GM21423 (cell line): ENCODE measurements around the gene LILRA6.
"Not testable (repeated sequence)": the region's sequence is repeated elsewhere in the genome, so short reads cannot be mapped to it uniquely, and the experiment has no call there.

ENCODE experiments used
- ATAC-seq: cut with Tn5 transposase; IDR thresholded peaks from one replicate; pipeline ENCODE4 v1.9.1; 2021; ENCODE audit warnings: mild to moderate bottlenecking, moderate library complexity; ENCODE audit not compliant: unreplicated experiment

Gene LILRA6

DNA sequence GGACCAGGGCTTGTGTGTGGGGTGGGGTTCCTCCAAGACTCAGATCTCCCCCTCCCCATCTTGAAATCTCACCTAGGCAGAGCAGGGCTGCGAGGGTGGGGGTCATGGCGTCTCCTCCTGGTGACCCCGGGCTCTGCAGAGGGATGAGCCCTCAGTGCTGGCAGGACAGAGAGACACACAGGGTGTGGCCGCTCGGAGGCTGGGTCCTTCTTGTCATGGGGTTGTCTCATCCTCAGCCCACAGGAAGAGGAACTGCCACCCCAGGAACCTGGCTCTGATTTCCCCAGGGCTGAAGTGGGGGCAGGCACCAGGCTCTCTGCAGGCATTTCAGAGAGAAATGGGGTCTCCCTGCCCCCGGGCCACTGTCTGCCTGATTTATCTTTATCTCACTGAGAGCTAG lies at the start of gene LILRA6:
Gene LILRA6 (minus strand): TSS at position 145 of the 400 bp plus-strand sequence.
- not testable (repeated sequence) for ATAC-seq

DNA sequence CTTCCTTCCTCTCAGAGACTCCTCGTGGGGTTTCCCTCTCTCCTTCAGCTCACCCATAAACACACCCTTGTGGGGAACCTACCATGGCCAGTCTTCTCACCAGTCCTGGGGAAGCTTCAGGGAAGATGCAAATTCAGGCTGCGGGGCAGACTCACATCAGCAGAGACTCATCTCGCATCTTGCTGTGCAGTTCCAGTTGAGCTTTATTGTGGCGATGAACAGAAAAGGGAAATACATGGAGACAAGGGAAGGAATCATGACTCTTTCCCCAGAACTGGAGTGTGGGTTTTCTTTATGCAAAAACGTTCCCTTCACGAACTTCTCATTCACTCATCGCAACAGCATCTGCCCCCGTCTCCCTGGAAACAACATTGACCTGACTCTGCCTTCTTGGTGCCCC lies 46.6 kb upstream of the LILRA6 start:
- ATAC-seq: not testable (repeated sequence)

DNA sequence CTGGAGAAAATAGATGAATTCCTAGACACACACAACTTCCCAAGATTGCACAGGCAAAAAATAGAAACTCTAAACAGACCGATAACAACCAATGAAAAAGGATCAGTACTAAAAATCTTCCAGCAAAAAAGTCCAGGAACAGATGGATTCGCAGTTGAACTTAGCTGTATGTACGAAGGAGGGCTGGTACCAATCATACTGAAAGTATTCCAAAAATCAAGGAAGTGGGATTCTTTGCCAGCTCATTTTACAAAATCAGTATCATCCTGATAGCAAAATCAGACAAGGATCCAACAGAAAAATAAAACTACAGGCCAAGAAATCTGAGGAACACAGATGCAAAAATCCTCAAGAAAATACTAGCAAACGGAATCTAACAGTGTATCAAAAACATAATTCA lies 44.9 kb upstream of the LILRA6 start:
- ATAC-seq: no peak

DNA sequence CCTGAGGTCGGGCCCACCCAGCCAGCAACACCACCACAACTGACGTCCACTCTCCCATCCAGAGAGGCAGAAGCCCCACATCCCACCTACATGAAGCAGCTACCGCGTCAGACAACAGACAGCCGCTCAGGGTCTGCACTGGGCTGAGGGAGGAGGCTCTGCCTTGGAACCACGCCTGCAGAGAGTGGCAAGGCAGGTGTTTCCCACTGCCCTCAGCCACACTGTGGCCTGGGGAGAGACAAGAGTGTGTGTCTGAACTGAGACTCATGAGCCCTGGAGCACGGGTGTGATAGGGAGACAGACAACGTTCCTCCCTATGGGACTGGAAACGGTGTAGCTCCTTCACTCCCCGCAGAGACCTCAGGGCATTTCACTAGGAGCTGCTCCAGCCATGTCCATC lies 43.7 kb upstream of the LILRA6 start:
- not testable (repeated sequence) for ATAC-seq

DNA sequence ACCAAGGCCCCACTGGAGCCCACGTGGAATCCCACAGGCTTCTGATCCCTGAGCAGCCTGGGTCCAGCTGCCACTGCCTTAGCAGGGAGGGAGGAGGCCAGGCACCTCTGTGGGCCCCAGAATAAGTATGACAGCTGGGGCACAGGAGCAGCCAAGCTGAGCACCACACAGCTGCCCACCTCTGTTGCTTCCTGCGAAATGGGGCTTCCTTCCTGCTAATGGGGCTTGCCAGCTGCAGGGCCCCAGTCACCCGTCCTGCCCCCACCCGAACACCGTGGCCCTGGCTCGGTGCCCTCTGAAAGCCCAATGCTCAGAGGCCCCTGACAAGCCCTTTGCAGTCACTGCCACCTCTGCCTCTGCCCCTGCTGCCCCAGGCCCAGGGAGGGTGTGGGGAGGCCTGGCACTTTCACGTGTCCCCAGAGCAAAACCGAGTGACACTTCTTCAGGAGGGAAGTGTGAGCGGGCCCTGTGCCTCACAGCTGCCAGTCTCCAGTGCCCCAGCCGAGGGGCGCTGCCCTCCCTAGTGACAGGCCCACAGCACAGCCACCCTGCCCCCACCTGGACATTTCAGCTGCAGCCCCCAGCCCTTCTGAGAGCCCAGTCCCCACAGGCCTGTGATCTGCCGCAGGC lies 43.0 kb upstream of the LILRA6 start:
- not testable (repeated sequence) for ATAC-seq

DNA sequence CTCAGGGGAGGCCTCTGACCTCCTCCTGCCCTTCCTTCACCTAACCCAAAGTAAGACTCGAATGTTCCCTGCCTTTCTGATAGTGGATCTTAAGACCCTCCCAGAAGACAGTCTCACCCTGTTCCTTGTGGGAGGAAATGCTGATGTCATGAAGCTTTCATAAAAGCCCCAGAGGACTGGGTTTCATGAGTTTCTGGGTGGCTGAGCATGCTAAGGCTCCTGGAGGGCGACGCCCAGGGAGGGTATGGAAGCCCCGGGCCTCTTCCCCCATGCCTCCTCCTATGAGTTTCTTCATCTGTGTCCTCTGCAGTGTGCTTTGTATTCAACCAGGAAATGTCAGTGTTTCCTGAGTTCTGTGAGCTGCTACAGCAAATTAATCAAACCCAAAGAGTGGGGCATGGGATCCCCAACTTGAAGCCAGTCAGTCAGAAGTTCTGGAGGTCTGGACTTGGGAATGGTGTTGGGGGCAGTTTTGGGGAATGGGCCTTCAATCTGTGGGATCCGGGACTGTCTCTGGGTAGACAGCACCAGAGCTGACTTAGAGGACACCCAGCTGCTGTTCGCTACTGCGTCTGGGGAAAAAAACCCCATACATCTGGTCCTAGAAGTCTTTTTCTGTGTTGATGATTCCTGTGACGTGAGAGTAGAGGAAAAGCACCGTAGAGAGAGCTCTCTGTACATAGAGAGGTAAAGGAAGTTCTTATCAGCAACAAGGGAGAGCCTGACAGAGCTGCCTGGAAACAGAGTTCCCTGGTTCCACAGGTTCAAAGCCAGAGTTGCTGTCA lies 40.3 kb upstream of the LILRA6 start:
- ATAC-seq: no peak

DNA sequence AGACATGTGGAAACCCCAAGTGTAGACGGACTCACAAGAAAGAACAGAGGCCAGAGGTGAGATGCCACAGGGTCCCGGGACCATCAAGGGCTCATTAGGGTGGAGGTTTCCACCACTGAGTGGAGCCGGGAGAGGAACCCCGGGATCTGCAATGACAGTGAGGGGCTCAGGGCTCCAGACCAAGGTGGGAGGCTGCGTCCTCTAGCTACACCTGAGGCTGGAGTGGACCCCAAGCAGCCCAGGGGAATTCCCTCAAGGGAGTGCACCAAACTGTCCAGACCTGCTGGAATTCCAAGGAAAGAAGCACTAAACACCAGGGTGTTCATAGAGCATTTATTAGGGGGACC lies 39.1 kb upstream of the LILRA6 start:
- ATAC-seq: not testable (repeated sequence)

DNA sequence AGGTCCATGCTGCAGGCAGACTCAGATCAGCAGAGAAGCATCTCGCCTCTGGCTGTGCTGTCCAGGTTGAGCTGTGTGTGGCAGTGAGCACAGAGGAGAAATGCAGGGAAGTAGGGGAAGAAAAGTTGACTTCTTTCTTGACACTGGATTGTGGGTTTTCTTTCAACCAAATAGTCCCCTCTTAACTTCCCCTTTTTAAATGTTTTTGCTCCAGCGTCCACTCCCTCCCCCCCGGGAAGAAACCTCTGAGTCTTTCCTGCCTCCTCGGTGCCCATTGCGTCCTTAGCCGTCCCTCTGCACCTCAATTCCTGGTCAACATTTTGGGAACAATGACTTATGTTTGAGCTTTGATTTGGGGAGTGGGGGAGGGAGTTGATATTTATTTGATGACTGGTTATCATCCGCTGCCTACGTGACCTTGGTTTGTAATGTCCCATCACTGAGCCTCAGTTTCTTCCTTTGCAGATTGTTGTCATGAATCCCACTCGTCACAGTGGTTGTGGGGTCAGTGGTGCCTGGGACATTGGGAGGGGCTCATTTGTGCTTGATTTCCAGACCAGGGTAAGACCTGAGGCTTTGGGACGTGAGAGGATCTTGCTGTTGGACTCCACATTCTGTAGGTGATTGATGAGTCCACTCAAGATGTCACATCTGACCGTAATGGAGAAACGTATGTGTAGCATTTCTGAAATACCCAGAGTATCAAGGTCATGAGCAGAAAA lies 38.6 kb upstream of the LILRA6 start, which contains the start of gene LILRB2:
Gene LILRB2 (minus strand): TSS at position 104 of the 722 bp plus-strand sequence. CDS start 614 bp downstream, outside the sequence.
- ATAC-seq: no peak

DNA sequence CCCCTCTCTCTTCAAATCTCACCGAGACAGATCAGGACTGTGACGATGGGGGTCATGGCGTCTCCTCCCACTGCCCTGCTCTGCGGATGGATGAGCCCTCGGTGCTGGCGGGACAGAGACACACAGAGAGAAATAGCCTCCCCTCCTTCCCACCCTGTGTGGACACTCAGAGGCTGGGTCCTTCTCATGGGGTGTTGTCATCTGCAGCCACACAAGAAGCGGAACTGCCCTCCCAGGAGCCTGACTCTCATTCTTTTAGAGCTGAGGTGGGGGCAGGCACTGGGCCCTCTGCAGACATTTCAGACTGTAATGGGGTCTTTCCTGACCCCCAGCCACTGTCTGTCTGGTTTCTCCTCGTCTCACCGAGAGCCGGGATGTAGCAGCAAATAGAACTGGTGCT lies 37.9 kb upstream of the LILRA6 start:
- not testable (repeated sequence) for ATAC-seq

DNA sequence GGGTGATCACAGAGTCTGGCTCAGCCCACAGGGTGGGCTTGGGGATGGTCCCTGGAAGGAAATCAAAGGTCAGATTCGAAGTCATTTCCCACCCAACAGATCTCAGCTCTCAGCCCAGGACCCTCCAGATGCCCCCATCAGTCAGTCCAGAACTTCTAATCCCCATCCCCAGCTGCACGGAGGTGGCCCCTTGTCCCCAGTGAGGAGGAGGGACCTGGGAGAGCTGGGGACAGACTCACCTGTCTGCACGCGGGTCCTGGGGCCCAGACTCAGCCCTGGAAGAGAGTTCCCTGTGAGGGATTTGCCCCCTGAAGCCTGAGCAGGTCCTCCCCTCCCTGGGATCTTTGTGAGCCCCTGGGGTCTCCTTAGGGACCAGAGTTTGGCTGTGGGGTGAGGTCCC lies 37.4 kb upstream of the LILRA6 start:
- ATAC-seq: not testable (repeated sequence)

DNA sequence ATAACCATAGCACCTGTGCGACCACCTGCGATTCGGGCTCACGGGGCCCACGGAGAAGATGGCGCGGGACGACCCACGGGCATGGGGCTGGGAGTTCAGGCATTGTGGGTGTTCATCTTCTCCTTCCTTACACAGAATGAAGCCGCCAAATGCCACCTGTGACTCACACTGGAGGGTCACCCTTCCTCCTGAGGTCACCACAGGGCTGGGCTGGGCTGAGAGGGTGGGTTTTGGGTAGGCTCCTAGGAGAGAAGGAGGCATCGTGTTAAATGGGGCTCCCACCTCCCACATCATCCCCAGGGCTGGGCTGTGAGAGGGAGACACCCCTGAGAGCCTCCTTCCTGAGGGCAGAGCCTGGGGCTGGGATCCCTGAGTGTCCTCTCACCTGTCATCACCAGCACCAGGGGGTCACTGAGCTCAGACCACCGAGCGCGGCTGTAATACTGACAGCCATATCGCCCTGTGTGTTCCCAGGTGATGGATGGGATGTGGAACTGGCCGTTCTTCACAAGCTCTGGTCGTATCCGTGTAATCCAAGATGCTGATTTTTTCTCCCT lies 36.9 kb upstream of the LILRA6 start:
- ATAC-seq: no peak

DNA sequence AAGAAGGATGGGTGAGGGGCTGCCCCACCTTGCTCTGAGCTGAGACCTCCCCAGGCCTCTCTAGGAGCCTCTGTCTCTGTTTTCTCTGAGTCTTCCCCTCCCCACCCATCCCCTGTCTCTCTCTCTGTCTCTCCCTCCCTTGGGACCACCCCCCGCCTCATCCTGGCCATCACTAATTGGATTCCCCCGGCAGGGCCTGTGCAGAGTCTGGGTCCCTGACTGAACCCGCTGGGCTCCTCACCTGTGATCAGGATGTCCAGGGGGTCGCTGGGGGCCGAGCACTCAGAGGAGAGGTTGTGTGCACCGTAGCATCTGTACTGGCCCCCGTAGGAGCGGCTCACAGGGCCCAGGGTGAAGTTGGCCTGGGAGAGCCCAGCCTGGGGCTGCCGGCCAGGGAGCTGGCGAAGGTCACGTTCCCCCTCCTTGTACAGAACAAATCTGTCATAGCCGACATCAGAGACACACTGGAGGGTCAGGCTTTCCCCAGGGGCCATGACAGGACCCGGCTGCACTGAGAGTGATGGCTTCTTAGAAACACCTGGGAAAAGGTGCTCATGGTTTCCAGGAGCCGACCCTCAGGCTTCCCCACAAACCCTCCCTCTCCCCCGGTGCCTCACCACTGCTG lies 36.1 kb upstream of the LILRA6 start:
- not testable (repeated sequence) for ATAC-seq

DNA sequence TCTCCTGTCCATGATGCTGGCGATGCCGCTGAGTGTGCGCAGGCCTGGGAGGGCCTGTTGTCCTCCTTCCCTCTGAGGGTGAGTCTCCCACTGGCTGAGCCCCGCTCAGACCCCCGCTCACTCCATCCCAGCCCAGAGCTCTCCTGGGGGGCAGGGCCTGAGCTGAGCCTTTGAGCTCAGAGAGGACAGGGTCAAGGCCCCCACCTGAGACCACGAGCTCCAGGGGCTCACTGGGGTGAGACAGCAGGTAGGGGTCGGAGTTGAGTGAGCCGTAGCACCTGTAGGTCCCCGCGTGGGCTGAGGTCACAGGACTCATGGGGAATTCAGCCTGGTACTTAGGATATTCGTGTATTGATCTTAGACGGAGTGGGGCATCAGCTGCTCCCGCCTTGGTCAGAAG lies 35.5 kb upstream of the LILRA6 start:
- ATAC-seq: not testable (repeated sequence)

DNA sequence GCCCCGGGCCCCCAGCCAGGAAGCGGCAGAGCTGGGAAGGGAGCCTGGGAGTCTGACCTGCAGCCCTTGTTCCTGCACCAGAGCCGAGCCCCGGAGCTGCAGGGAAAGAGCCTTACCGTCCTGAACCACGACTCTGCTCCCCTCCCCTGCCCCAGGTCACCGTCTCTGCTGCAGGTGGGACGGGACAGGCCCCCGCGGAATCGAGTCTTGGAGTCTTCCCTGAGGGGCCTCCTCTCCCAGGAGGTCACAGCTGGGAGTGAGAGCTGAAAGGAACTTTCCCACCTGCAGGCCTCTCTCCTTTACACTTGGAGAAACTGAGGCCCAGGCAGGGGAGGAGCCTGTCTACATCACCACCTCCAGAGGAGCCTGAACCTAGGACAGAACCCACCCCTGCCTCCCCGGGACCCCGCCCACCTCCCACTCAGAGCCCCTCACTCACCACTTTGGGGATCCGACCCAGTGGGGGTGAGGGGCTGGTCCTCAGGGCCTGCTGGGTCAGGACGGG lies 34.6 kb upstream of the LILRA6 start:
- not testable (repeated sequence) for ATAC-seq

DNA sequence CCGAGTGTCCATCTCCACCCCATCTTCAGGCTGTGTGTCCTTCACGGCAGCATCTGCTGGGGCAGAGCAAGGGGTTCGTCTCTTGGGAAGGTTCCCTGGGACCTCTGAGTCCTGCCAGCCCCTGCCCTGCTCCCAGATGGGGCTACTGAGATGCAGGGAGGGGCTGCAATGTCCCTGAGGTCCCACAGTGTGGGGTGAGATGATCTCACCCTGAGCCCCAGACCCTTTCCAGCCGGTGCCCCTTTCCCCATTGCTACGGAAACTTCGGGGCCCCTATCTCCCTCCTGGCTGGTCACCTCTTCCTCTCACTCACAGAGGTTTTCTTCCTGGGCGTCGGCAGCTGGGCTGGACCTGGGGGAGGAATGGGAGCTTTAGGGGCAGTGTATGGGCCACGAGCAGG lies 33.4 kb upstream of the LILRA6 start:
- ATAC-seq: no peak

DNA sequence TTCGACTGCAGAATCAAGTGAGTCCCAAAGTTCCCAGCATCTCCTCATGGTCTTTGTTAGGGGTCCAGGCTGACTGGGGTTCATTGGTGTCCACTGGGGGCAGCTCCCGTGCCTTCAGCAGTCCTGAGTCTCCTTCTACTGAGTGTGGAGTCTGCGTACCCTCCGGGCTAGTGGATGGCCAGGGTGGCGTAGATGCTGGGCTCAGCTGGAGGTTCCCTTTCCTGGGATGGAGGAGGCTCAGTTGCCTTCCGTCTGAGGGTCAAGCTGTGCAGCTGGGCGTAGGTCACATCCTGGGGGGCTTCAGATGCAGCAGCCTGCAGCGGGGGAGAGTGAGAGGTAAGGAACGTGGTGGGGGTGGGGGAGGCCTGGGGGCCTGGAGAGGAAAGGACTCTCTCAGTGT lies 31.9 kb upstream of the LILRA6 start:
- not testable (repeated sequence) for ATAC-seq

DNA sequence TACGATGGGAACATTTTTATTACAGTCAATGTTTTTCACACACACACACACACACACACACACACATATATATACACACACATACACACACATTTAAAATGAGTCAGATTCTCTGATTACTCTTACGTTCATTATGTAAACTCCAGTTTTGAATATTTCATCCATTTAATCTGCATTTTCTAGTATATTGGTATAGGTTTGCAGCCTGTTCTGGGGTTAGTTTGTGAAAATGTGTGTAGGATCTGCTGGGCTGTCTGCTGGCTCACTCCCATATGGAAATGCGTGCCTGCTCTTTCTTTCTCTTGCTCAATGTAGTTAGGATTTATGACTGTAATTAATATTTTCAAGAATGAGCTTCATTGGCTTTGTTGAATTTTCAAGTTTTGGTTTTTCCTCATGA lies 31.2 kb upstream of the LILRA6 start:
- no peak for ATAC-seq

DNA sequence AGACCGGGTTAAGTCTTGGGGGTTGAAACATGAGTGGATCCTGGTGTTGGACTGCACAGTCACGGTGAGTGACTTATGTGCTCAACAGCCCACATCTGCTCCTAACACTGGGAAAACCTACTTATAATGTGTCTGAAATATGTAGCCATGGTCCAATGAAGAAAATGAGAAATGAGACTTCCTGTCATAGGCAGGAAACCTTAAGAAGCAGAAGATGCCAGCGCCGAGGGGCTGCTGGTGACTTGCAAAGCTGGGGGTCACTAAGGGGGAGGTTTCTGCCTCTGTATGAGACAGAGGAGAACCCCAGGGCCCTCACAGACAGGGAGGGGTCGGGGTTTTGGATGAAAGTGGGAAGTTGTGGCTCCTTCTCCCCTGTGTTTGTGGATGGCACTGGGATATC lies 29.6 kb upstream of the LILRA6 start:
- not testable (repeated sequence) for ATAC-seq

DNA sequence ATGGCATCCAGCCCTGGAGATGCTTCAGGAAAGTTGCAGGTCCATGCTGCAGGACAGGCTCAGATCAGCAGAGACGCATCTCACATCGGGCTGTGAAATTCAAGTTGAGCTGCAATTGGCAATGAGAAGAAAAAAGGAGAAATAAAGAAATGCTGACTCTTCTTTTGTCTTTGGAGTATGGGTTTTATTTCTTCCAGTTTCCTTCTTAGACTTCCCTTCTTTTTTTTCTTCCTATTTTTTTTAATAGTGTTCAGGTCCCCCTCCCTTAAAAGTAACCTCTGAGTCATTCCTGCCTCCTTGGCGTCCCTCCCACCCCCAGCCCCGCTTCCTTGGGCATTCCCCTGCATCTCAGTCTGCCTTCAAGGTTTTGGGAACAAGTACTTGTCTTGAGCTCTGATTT lies 29.0 kb upstream of the LILRA6 start:
- not testable (repeated sequence) for ATAC-seq

DNA sequence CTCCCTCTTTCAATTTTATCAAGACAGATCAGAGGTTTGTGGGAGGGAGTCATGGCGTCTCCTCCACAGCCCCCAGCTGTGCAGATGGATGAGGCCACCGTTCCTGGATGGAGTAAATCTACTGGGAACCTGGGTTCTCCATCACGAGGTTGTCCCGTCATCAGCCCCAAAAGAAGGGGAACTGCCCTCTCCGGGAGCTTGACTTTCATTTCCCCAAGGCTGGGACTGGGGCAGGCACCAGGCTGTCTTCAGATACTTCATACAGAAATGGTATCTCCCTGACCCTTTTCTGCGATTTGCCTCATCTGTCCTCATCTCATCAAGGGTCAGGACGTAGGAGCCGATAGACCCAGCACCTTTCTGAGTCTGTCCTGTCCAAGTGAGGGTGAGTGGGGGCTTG lies 28.5 kb upstream of the LILRA6 start:
- no peak for ATAC-seq

DNA sequence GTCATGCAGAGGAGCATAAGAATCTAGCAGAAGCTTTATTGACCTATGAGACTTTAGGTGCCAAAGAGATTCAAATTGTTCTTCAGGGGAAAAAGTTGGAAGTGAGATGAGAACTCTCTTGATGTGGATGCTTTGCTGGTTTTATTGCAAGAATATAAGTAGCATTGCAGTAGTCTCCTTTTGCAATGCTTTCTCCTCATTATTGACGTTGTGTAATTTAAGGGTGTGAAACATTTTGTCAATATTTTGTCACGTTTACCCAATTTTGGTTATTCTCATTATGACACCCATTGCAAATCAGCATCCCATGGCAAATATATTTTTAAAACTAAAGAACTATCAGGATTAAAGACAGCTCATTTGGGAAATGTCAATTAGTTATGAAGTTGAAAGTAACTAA lies 26.3 kb upstream of the LILRA6 start:
- ATAC-seq: no peak
